PC-3 (cell line): ENCODE data around the gene SSMEM1. TPM values are rescaled to one million over a fixed set of nuclear protein-coding genes. Genes with fewer than 3 reads are reported as not detected.
"Not testable (repeated sequence)": the region's sequence is repeated elsewhere in the genome, so short reads cannot be mapped to it uniquely, and the experiment has no call there.

Source experiments
- ATAC-seq: fragments of 200-7000 bp; cut with Tn5 transposase; 2 replicates; pipeline ENCODE4 v1.9.1; 2020; ENCODE audit warnings: mild to moderate bottlenecking, moderate library complexity
- BruUV-seq: library from RNA; stranded (reverse); fragments of 400-500 nt; replicated peaks from 2 replicates; lab custom pipeline; 2021; lab: Mats Ljungman, UMichigan
- CTCF ChIA-PET: fragments of 300-600 bp; sonication (Branson Sonifier 250); formaldehyde crosslinking; loops from one replicate; lab custom pipeline; 2022; ENCODE audit warnings: antibody characterized with exemption; lab: Charles Lee
- POLR2A ChIA-PET: fragments of 300-600 bp; sonication (Branson Sonifier 250); formaldehyde crosslinking; loops from one replicate; lab custom pipeline; 2022; ENCODE audit warnings: antibody characterized with exemption; ENCODE audit not compliant: unreplicated experiment; lab: Charles Lee
- DNase-seq: peaks from one replicate; pipeline ENCODE4 v3.0.0-alpha.2; 2015
- H2AFZ ChIP-seq: fragments of 300-600 bp; sonication (generic); 2 replicates; pipeline ENCODE4 v1.6.0; 2016; ENCODE audit warnings: antibody characterized with exemption, low read length
- H3F3A ChIP-seq: fragments of 300-600 bp; sonication (generic); one replicate; pipeline ENCODE4 v1.6.0; 2017; ENCODE audit warnings: antibody characterized with exemption, low read length, control low read depth, mild to moderate bottlenecking; ENCODE audit not compliant: unreplicated experiment
- H3K27ac ChIP-seq: fragments of 300-600 bp; sonication (generic); 2 replicates; pipeline ENCODE4 v1.5.1; 2016; ENCODE audit warnings: mild to moderate bottlenecking, low read length
- H3K27me3 ChIP-seq: fragments of 300-600 bp; sonication (generic); 2 replicates; pipeline ENCODE4 v1.6.1; 2016; ENCODE audit warnings: low read length, mixed read lengths
- H3K36me3 ChIP-seq: fragments of 300-600 bp; sonication (generic); 2 replicates; pipeline ENCODE4 v1.6.1; 2016; ENCODE audit warnings: low read depth, mixed run types, low read length, mixed read lengths
- H3K4me1 ChIP-seq: fragments of 300-600 bp; sonication (generic); 2 replicates; pipeline ENCODE4 v1.5.1; 2016; ENCODE audit warnings: low read length; ENCODE audit not compliant: insufficient read depth
- H3K4me2 ChIP-seq: fragments of 300-600 bp; sonication (generic); 2 replicates; pipeline ENCODE4 v1.6.0; 2016; ENCODE audit warnings: low read length
- H3K4me3 ChIP-seq: fragments of 300-600 bp; sonication (generic); 2 replicates; pipeline ENCODE4 v1.5.1; 2016; ENCODE audit warnings: mild to moderate bottlenecking, low read length, mixed read lengths
- H3K79me2 ChIP-seq: fragments of 300-600 bp; sonication (generic); 2 replicates; pipeline ENCODE4 v1.6.1; 2017; ENCODE audit warnings: low read length, mixed read lengths
- H3K9ac ChIP-seq: fragments of 300-600 bp; sonication (generic); 2 replicates; pipeline ENCODE4 v1.6.0; 2016; ENCODE audit warnings: mild to moderate bottlenecking, low read length
- H3K9me2 ChIP-seq: fragments of 300-600 bp; sonication (generic); replicated peaks from 2 replicates; pipeline ENCODE4 v1.6.1; 2016; ENCODE audit warnings: mixed run types, low read length, mixed read lengths
- H3K9me3 ChIP-seq: fragments of 300-600 bp; sonication (generic); 2 replicates; pipeline ENCODE4 v1.6.1; 2016; ENCODE audit warnings: low read length, mixed read lengths
- H4K20me1 ChIP-seq: fragments of 300-600 bp; sonication (generic); 2 replicates; pipeline ENCODE4 v1.6.1; 2016; ENCODE audit warnings: low read length, mixed read lengths
- CTCF ChIP-seq: fragments of 300-600 bp; sonication (generic); conservative IDR thresholded peaks from 2 replicates; pipeline ENCODE4 v1.5.1; 2017; ENCODE audit warnings: antibody characterized with exemption, low read depth, mild to moderate bottlenecking, low read length
- EZH2 ChIP-seq: fragments of 300-600 bp; sonication (generic); IDR thresholded peaks from one replicate; pipeline ENCODE4 v1.6.1; 2017; ENCODE audit warnings: antibody characterized with exemption, mild to moderate bottlenecking, low read length; ENCODE audit not compliant: unreplicated experiment
- EZH2phosphoT487 ChIP-seq: fragments of 300-600 bp; sonication (generic); IDR thresholded peaks from 2 replicates; pipeline ENCODE4 v1.6.1; 2018; ENCODE audit warnings: mild to moderate bottlenecking, antibody characterized with exemption, low read length, borderline replicate concordance
- intact Hi-C: fragments of 100-400 bp; cut with micrococcal nuclease; formaldehyde crosslinking; loops from 2 replicates; pipeline ENCODE4 v1.9.0; 2023
- total RNA-seq: library from RNA; depleted of rRNA; stranded (reverse); fragments of >200 nt; gene quantifications from 2 replicates; pipeline ENCODE4 v1.2.3, GENCODE V29; 2014

SSMEM1 gene
- total RNA-seq, 1 experiment from 2014 or later, result not detected

- intact Hi-C loops, result no loop called here
- no peak overlapping the region for H3K4me2 ChIP-seq
- H2AFZ ChIP-seq, result no peak overlapping the region
- ChIA-PET CTCF (no interaction called here), POLR2A (no interaction called here)
- no peaks in the 10 kb centered on the region for H3K9me2 ChIP-seq
- H3K36me3 ChIP-seq, result no peaks in the 10 kb centered on the region
- no peak for TF ChIP-seq EZH2phosphoT487
- TF ChIP-seq EZH2, result no peak
- no peak for TF ChIP-seq CTCF
- no peaks in the 10 kb centered on the region for H4K20me1 ChIP-seq
- H3K79me2 ChIP-seq, result no peaks in the 10 kb centered on the region
- no peaks in the 10 kb centered on the region; the same call in 1 of the 2 replicates for H3K4me1 ChIP-seq
- no peaks in the 10 kb centered on the region for H3K9me3 ChIP-seq
- no peak overlapping the region for H3K27ac ChIP-seq
- H3K27me3 ChIP-seq, result no peaks in the 10 kb centered on the region
- H3K4me3 ChIP-seq, result no peak overlapping the region
- no peaks in the 10 kb centered on the region for H3F3A ChIP-seq
- DNase-seq (no peak), ATAC-seq (no peak)
- BruUV-seq, result no TSS peak
- no peak overlapping the region for H3K9ac ChIP-seq
Observed at GRCh38 chr7:130227883-130228575, 20.4 kb downstream of the SSMEM1 start.

GRCh38 chr7:130228840-130229502, 21.3 kb downstream of the SSMEM1 start:
- Histone ChIP-seq H4K20me1 (no peaks in the 10 kb centered on the region), H3K27me3 (no peaks in the 10 kb centered on the region), H3K27ac (no peak overlapping the region), H3K9me2 (no peaks in the 10 kb centered on the region), H3F3A (no peaks in the 10 kb centered on the region), H3K4me2 (no peak overlapping the region), H3K9me3 (no peaks in the 10 kb centered on the region), H3K4me3 (no peak overlapping the region), H3K4me1 (no peaks in the 10 kb centered on the region; the same call in 1 of the 2 replicates), H3K79me2 (no peaks in the 10 kb centered on the region), H2AFZ (no peak overlapping the region), H3K36me3 (no peaks in the 10 kb centered on the region), H3K9ac (no peak overlapping the region)
- intact Hi-C loops, result no loop called here
- BruUV-seq, result no TSS peak
- ChIA-PET CTCF (no interaction called here), POLR2A (interaction anchor here (0.6 kb wide), 1 partner anchor 9 kb away, joined by 6 read pairs; no protein-coding TSS in a partner anchor)
- ATAC-seq, result no peak
- no peak for DNase-seq
- TF ChIP-seq EZH2phosphoT487 (no peak), CTCF (no peak), EZH2 (no peak)

GRCh38 chr7:130229981-130230380, 22.3 kb downstream of the SSMEM1 start:
- H3K27me3 ChIP-seq, H3K79me2 ChIP-seq, BruUV-seq, CTCF ChIA-PET, H3F3A ChIP-seq, H3K4me2 ChIP-seq, H3K36me3 ChIP-seq, H3K9me2 ChIP-seq, H4K20me1 ChIP-seq, DNase-seq, intact Hi-C loops, H3K4me3 ChIP-seq, H3K27ac ChIP-seq, H3K9me3 ChIP-seq, H2AFZ ChIP-seq, H3K9ac ChIP-seq, POLR2A ChIA-PET, ATAC-seq, H3K4me1 ChIP-seq: not testable (repeated sequence)
